Hepatocyte (in vitro differentiated cells): Measurements from ENCODE around the gene TSPEAR. TPM values are rescaled to one million over a fixed set of nuclear protein-coding genes. Genes with fewer than 3 reads are reported as not detected.

Source experiments
- DNase-seq: peaks from one replicate; pipeline ENCODE4 v3.0.0-alpha.2; 2016; ENCODE audit warnings: low spot score
- H2AFZ ChIP-seq: fragments of 200-600 bp; sonication (generic); 2 replicates; pipeline ENCODE4 v1.6.0; 2016; ENCODE audit warnings: antibody characterized with exemption, mild to moderate bottlenecking
- H3K27ac ChIP-seq: fragments of 200-600 bp; sonication (generic); 2 replicates; pipeline ENCODE4 v1.5.1; 2016; ENCODE audit warnings: mild to moderate bottlenecking
- H3K27me3 ChIP-seq: fragments of 200-600 bp; sonication (generic); 2 replicates; pipeline ENCODE4 v1.6.1; 2016
- H3K36me3 ChIP-seq: fragments of 200-600 bp; sonication (generic); replicated peaks from 2 replicates; pipeline ENCODE4 v1.5.1; 2016; ENCODE audit warnings: low read depth; ENCODE audit not compliant: insufficient read depth
- H3K4me1 ChIP-seq: fragments of 200-600 bp; sonication (generic); 2 replicates; pipeline ENCODE4 v1.5.1; 2016; ENCODE audit warnings: mild to moderate bottlenecking, moderate library complexity; ENCODE audit not compliant: insufficient read depth
- H3K4me2 ChIP-seq: fragments of 200-600 bp; sonication (generic); 2 replicates; pipeline ENCODE4 v1.6.0; 2016
- H3K4me3 ChIP-seq: fragments of 200-600 bp; sonication (generic); 2 replicates; pipeline ENCODE4 v1.5.1; 2016; ENCODE audit warnings: mild to moderate bottlenecking
- H3K79me2 ChIP-seq: fragments of 200-600 bp; sonication (generic); 2 replicates; pipeline ENCODE4 v1.6.0; 2017; ENCODE audit warnings: mild to moderate bottlenecking
- H3K9me2 ChIP-seq: fragments of 200-600 bp; sonication (generic); replicated peaks from 2 replicates; pipeline ENCODE4 v1.6.0; 2017; ENCODE audit warnings: mild to moderate bottlenecking; ENCODE audit not compliant: insufficient read depth
- H3K9me3 ChIP-seq: fragments of 200-600 bp; sonication (generic); 2 replicates; pipeline ENCODE4 v1.5.1; 2016; ENCODE audit warnings: low read depth, mild to moderate bottlenecking
- H4K20me1 ChIP-seq: fragments of 200-600 bp; sonication (generic); 2 replicates; pipeline ENCODE4 v1.6.0; 2016; ENCODE audit warnings: mild to moderate bottlenecking; ENCODE audit not compliant: insufficient read depth, poor library complexity, severe bottlenecking
- EZH2 ChIP-seq: fragments of 200-600 bp; sonication (generic); IDR thresholded peaks from 2 replicates; pipeline ENCODE4 v1.6.1; 2016; ENCODE audit warnings: antibody characterized with exemption, mild to moderate bottlenecking, borderline replicate concordance
- EZH2phosphoT487 ChIP-seq: fragments of 200-600 bp; sonication (generic); IDR thresholded peaks from one replicate; pipeline ENCODE4 v1.6.1; 2018; ENCODE audit warnings: antibody characterized with exemption, mild to moderate bottlenecking, low read depth, moderate library complexity; ENCODE audit not compliant: unreplicated experiment, severe bottlenecking
- WGBS: methylation state at CpG from one replicate; pipeline ENCODE4 v1.1.6; 2016; ENCODE audit warnings: low lambda C conversion rate; ENCODE audit errors: missing lambda C conversion rate; 5-methylcytosine and 5-hydroxymethylcytosine counted together
- polyA plus RNA-seq: library from polyadenylated mRNA; unstranded; fragments of >200 nt; fragmentation: Nextera tagmentation; extraction: Ambion mirVana; gene quantifications from 2 replicates; pipeline ENCODE4 v1.2.1, GENCODE V29; 2016
- total RNA-seq: library from RNA; depleted of rRNA; stranded (reverse); fragments of >200 nt; gene quantifications from 2 replicates; pipeline ENCODE4 v1.2.3, GENCODE V29; 2014
- TF ChIP-seq, protein P1 (sequence below): fragments of 200-600 bp; sonication (generic); IDR thresholded peaks from 2 replicates; pipeline ENCODE4 v1.5.1; 2016; ENCODE audit warnings: antibody characterized with exemption, mild to moderate bottlenecking; ENCODE audit not compliant: poor library complexity

Gene TSPEAR
- total and polyA plus RNA-seq, 2 experiments from 2014 or later, result 0.35 TPM; not detected in 1

DNA sequence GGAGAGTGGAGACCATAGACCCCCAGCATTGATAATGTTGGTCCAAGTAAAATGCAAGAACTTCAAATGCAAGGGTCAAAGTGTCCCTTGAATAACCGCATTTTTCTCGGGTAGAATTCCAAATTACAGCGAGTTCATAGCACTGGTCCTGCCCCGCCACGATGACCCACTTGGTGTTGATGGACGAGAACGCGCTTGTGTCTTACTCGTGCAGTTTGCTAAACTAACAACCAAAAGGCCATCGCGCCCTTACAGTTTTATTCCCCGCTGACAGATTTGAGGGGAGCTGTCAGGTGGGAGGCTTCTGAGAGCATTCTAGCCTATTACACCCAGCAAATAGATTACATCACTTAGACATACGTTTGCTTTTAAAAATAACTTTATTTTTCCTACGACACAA, 17.3 kb upstream of the TSPEAR start:
- no peak for DNase-seq
- Histone ChIP-seq H3K9me2 (no peaks in the 10 kb centered on the region), H3K4me3 (no peak overlapping the region), H3K27me3 (peaks cover 24% of the 10 kb centered on the region), H4K20me1 (no peaks in the 10 kb centered on the region), H3K36me3 (no peaks in the 10 kb centered on the region), H3K27ac (no peak overlapping the region), H3K4me1 (no peaks in the 10 kb centered on the region), H3K79me2 (no peaks in the 10 kb centered on the region), H2AFZ (no peak overlapping the region), H3K9me3 (no peaks in the 10 kb centered on the region), H3K4me2 (no peak overlapping the region)
- no peak for TF ChIP-seq EZH2
- TF ChIP-seq, protein P1, sequence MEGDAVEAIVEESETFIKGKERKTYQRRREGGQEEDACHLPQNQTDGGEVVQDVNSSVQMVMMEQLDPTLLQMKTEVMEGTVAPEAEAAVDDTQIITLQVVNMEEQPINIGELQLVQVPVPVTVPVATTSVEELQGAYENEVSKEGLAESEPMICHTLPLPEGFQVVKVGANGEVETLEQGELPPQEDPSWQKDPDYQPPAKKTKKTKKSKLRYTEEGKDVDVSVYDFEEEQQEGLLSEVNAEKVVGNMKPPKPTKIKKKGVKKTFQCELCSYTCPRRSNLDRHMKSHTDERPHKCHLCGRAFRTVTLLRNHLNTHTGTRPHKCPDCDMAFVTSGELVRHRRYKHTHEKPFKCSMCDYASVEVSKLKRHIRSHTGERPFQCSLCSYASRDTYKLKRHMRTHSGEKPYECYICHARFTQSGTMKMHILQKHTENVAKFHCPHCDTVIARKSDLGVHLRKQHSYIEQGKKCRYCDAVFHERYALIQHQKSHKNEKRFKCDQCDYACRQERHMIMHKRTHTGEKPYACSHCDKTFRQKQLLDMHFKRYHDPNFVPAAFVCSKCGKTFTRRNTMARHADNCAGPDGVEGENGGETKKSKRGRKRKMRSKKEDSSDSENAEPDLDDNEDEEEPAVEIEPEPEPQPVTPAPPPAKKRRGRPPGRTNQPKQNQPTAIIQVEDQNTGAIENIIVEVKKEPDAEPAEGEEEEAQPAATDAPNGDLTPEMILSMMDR, result no peak
- TF ChIP-seq EZH2phosphoT487, result no peak
- WGBS, result 95% methylated on average over 14 of the region's 14 CpGs

DNA sequence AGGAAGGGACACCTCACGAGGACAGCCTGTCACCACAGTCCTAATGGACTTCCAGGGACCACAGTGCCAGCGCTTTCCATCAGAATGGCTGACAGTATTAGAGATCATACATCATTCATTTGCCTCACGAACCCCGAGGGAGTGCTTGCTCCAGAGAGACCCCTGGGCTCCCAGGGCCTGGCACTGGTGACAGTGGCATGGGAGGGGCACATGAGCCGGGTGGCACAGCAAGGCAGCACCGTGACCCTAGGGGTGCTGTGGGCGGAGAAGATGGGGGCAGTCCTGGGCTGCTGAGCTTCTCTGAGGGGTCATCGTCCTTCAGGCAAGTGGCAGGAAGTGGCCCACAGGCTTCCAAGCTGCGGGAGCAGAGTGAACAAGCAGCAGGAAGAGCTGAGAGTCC, 16.4 kb upstream of the TSPEAR start:
- H3K4me3 ChIP-seq, result no peak overlapping the region
- H2AFZ ChIP-seq, result no peak overlapping the region
- no peaks in the 10 kb centered on the region for H3K36me3 ChIP-seq
- no peak overlapping the region for H3K4me2 ChIP-seq
- TF ChIP-seq EZH2 (no peak), EZH2phosphoT487 (no peak)
- TF ChIP-seq, protein P1, result no peak
- no peaks in the 10 kb centered on the region for H3K9me2 ChIP-seq
- no peak overlapping the region for H3K27ac ChIP-seq
- H3K4me1 ChIP-seq, result peaks cover 7% of the 10 kb centered on the region
- no peaks in the 10 kb centered on the region for H3K9me3 ChIP-seq
- WGBS, result 87% methylated on average over 9 of the region's 9 CpGs
- H3K27me3 ChIP-seq, result peaks cover 33% of the 10 kb centered on the region
- H3K79me2 ChIP-seq, result no peaks in the 10 kb centered on the region
- H4K20me1 ChIP-seq, result no peaks in the 10 kb centered on the region
- DNase-seq, result no peak

DNA sequence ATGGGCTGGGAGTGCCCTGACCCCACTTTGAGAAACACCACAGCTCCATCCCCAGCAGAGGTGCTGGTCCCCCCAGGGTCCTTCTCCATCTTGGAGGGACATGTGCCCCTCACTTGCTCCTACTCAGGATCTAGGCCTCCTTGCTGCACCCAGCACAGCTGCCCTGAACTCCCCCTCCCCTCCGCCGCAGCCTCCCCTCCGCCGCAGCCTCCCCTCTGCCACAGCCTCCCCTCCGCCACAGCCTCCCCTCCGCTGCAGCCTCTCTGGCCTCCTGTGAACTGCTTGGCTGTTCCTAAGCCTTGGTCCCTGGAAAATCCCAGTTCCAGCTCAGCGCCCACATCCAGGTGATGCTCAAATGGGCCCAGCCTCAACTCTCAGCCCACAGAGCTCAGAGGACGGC, 15.9 kb upstream of the TSPEAR start:
- TF ChIP-seq EZH2, result no peak
- TF ChIP-seq, protein P1, result no peak
- TF ChIP-seq EZH2phosphoT487, result no peak
- H3K9me3 ChIP-seq, result no peaks in the 10 kb centered on the region
- no peaks in the 10 kb centered on the region for H3K79me2 ChIP-seq
- WGBS, result 91% methylated on average over 2 of the region's 8 CpGs
- H3K4me2 ChIP-seq, result no peak overlapping the region
- H3K4me3 ChIP-seq, result no peak overlapping the region
- peaks cover 7% of the 10 kb centered on the region for H3K4me1 ChIP-seq
- H3K27ac ChIP-seq, result no peak overlapping the region
- H3K9me2 ChIP-seq, result no peaks in the 10 kb centered on the region
- H3K27me3 ChIP-seq, result peaks cover 37% of the 10 kb centered on the region
- DNase-seq, result no peak
- H4K20me1 ChIP-seq, result no peaks in the 10 kb centered on the region
- H3K36me3 ChIP-seq, result no peaks in the 10 kb centered on the region
- no peak overlapping the region for H2AFZ ChIP-seq

DNA sequence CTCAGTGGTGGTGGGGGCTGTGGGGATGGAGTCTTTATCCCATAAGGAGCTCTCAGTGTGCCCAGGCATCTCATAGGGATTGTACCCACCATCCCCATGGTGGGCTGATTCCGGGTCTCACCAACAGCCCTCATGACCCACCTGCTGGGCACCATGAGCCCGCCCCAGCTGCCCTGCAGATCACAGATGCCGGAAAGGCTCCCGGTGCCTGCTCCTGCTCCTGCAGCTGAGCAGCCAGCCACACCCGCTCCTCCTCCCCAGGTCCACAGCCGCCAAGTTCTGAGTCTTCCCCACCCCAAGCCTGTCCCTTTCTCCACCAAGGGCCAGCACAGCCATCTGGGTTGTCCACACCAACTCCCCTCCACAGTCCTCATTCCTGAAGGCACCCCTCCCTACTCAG, 15.5 kb upstream of the TSPEAR start:
- no peaks in the 10 kb centered on the region for H4K20me1 ChIP-seq
- DNase-seq, result no peak
- 77% methylated on average over 6 of the region's 6 CpGs for WGBS
- no peaks in the 10 kb centered on the region for H3K9me2 ChIP-seq
- no peaks in the 10 kb centered on the region for H3K36me3 ChIP-seq
- H3K9me3 ChIP-seq, result no peaks in the 10 kb centered on the region
- no peak overlapping the region for H2AFZ ChIP-seq
- no peak for TF ChIP-seq EZH2phosphoT487
- TF ChIP-seq EZH2, result no peak
- TF ChIP-seq, protein P1, result no peak
- H3K4me1 ChIP-seq, result peaks cover 7% of the 10 kb centered on the region
- H3K4me3 ChIP-seq, result no peak overlapping the region
- peaks cover 37% of the 10 kb centered on the region for H3K27me3 ChIP-seq
- H3K4me2 ChIP-seq, result no peak overlapping the region
- H3K79me2 ChIP-seq, result no peaks in the 10 kb centered on the region
- H3K27ac ChIP-seq, result no peak overlapping the region
